Psoas muscle (tissue), 8 donors: ENCODE results near the gene RHOG. TPM values are rescaled to one million over a fixed set of nuclear protein-coding genes. Genes with fewer than 3 reads are reported as not detected.
A peak's percentile ranks its signal among the peaks of the same experiment; 100 is the strongest.

Experiments
- ATAC-seq, 4 donors: fragments of 200-7000 bp; cut with Tn5 transposase; one replicate each; pipeline ENCODE4 v1.9.1; 2020; ENCODE audit warnings: moderate library complexity in 3 of 4, mild to moderate bottlenecking in 2 of 4
- DNase-seq, 2 donors: peaks; one replicate each; pipeline ENCODE4 v3.0.0-alpha.2; 2020
- H3K27ac ChIP-seq: fragments of 200-600 bp; one replicate; pipeline ENCODE4 v1.8.0; 2022
- H3K27me3 ChIP-seq, 3 donors: fragments of 200-600 bp in 1 of 3; one replicate each; pipeline versions ENCODE4 v1.6.1 to v1.8.0; 2013 to 2022; ENCODE audit warnings: low read length in 2 of 3, mild to moderate bottlenecking in 2 of 3, moderate library complexity in 1 of 3; ENCODE audit not compliant: insufficient read depth in 3 of 3
- H3K36me3 ChIP-seq, 2 donors: fragments of 200-600 bp in 1 of 2; one replicate each; pipeline versions ENCODE4 v1.6.1 to v1.8.0; 2013 to 2022; ENCODE audit warnings: low read depth in 1 of 2, mild to moderate bottlenecking in 1 of 2, moderate library complexity in 1 of 2; ENCODE audit not compliant: insufficient read depth in 1 of 2
- H3K4me1 ChIP-seq: fragments of 200-600 bp; one replicate; pipeline ENCODE4 v1.8.0; 2022
- H3K4me3 ChIP-seq: fragments of 200-600 bp; one replicate; pipeline ENCODE4 v1.8.0; 2022; ENCODE audit warnings: mild to moderate bottlenecking
- H3K9me3 ChIP-seq: fragments of 200-600 bp; one replicate; pipeline ENCODE4 v1.8.0; 2022
- WGBS, 3 donors: extraction: QIAGEN DNeasy Blood & Tissue Kit; methylation state at CpG; one replicate each; pipeline versions ENCODE4 v1.1.6 to v1.1.7; 2013; 5-methylcytosine and 5-hydroxymethylcytosine counted together
- intact Hi-C, 2 donors: fragments of 100-400 bp; cut with DNase I; formaldehyde crosslinking; loops; one replicate each; pipeline versions ENCODE4 v1.11.0 to v1.14.2; 2022
- polyA plus RNA-seq, 3 donors: library from polyadenylated mRNA; stranded (reverse); fragments of 200-250 nt; gene quantifications; one replicate each; pipeline ENCODE4 v1.2.3, GENCODE V29; 2013
- total RNA-seq, 4 donors: library from RNA; stranded (reverse); fragmentation: NEBNext Ultra II Directional in 2 of 4; extraction: Animal tissue kit (Norgen Biotek cat#: 25700) in 2 of 4; gene quantifications; one replicate each; pipeline versions ENCODE4 v1.2.1 to v1.2.4, GENCODE V29; 2021 to 2023
- TF ChIP-seq, protein P1 (sequence below): fragments of 200-600 bp; IDR thresholded peaks from one replicate; pipeline ENCODE4 v1.8.0; 2022; ENCODE audit warnings: antibody characterized with exemption
- donor health status: healthy with polysubstance abuse.
- donor health status: DM: no; HTN: no; CAD: no; lungs with moderate emphysema.
- donor health status: Bipolar disorder and iron deficiency.
- donor health status: healthy.
- donor health status: DM: yes; HTN: yes; CAD: no.
- donor health status: DM: no; HTN: no; CAD: no.
- donor health status: DM: no; HTN: no; CAD: no.
- donor health status: DM: yes; HTN: yes; CAD: no.

The RHOG gene
- total and polyA plus RNA-seq, 7 donors, result 22.4 to 80.1 (median 40.9) TPM

GRCh38 chr11:3857628-3858027, 16.9 kb upstream of the RHOG start:
- no peak for DNase-seq

DNA sequence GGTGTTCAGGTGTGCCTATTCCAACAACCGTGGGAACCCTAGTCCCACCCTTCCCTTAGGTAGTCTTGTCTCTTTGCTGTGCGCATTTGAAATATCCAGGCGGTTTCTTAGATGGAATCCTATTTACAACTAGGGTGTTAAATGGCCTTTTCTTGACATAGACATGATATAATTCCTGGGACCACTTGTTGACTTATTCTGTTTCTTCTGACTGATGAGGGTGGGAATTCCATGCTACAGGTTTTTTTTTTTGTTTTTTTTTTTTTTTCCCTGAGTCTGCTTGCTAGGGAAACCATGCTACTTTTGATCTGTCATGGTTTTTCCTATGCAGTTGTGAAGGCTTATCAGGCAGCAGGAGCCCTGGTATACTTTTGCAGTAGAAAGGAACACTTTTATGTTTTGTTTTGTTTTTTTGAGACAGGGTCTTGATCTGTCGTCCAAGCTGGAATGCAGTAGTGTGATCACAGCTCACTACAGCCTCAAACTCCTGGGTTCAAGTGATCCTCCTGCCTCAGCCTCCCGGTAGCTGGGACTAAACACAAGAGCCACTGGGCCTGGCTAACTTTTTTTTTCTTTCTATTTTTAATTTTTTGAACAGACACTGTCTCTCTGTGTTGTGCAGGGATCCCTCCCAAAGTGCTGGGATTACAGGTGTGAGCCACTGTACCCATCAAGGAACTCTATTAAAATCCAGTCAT, 16.2 kb upstream of the RHOG start:
- H3K4me1 ChIP-seq, result peaks cover 68% of the 10 kb centered on the region
- TF ChIP-seq, protein P1, sequence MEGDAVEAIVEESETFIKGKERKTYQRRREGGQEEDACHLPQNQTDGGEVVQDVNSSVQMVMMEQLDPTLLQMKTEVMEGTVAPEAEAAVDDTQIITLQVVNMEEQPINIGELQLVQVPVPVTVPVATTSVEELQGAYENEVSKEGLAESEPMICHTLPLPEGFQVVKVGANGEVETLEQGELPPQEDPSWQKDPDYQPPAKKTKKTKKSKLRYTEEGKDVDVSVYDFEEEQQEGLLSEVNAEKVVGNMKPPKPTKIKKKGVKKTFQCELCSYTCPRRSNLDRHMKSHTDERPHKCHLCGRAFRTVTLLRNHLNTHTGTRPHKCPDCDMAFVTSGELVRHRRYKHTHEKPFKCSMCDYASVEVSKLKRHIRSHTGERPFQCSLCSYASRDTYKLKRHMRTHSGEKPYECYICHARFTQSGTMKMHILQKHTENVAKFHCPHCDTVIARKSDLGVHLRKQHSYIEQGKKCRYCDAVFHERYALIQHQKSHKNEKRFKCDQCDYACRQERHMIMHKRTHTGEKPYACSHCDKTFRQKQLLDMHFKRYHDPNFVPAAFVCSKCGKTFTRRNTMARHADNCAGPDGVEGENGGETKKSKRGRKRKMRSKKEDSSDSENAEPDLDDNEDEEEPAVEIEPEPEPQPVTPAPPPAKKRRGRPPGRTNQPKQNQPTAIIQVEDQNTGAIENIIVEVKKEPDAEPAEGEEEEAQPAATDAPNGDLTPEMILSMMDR, result no peak
- peak overlapping the region; percentile 99 for H3K27ac ChIP-seq
- H3K36me3 ChIP-seq, result no peaks in the 10 kb centered on the region
- DNase-seq (no peak), ATAC-seq (no peak)
- no peaks in the 10 kb centered on the region for H3K9me3 ChIP-seq
- WGBS, 3 donors, result 31 to 51% (median 31%) methylated on average over 5 of the region's 5 CpGs
- peak overlapping the region; percentile 90 for H3K4me3 ChIP-seq
- no peaks in the 10 kb centered on the region for H3K27me3 ChIP-seq
- intact Hi-C loops, result loop anchor here (5.0 kb wide), 2 partner anchors 50 to 90 kb away; no protein-coding TSS in a partner anchor

More at GRCh38 chr11:3857628-3858027, 16.9 kb upstream of the RHOG start:
- ATAC-seq, result no peak
- intact Hi-C loops, result loop anchor here (5.0 kb wide), 2 partner anchors 50 to 90 kb away; no protein-coding TSS in a partner anchor
- no peaks in the 10 kb centered on the region for H3K9me3 ChIP-seq
- H3K27me3 ChIP-seq, result no peaks in the 10 kb centered on the region
- peaks cover 72% of the 10 kb centered on the region for H3K4me1 ChIP-seq
- no peaks in the 10 kb centered on the region for H3K36me3 ChIP-seq
- H3K4me3 ChIP-seq, result peak overlapping the region; percentile 90
- peak overlapping the region; percentile 99 for H3K27ac ChIP-seq
- TF ChIP-seq, protein P1, result no peak

DNA sequence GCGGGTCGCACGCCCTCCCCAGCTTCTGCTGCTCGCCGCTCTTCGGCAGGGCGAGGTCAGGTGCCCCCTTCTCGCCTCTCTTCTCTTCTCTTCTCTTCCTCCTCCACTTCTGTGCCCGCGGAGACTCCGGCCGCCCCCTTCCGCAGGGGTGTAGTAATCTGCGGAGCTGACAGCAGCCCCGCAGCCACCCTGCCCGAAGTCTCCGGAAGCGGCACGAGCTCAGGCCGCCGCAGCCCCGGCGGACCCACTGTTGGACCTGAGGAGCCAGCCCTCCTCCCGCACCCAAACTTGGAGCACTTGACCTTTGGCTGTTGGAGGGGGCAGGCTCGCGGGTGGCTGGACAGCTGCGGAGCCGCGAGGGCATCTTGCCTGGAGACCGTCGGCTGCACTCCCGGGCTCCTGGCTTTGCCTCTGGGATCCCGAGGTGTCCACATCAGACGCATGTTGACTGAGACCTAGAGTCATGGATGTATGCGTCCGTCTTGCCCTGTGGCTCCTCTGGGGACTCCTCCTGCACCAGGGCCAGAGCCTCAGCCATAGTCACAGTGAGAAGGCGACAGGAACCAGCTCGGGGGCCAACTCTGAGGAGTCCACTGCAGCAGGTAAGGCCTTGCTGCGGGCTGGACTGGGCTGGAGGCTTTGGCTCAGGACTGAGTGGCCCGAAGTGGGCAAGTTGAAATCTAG, 15.2 kb upstream of the RHOG start:
- peaks cover 58% of the 10 kb centered on the region for H3K4me1 ChIP-seq
- H3K4me3 ChIP-seq, result peak overlapping the region; percentile 90
- H3K36me3 ChIP-seq, result no peaks in the 10 kb centered on the region
- TF ChIP-seq, protein P1, result no peak
- intact Hi-C loops, result loop anchor here (1.0 to 5.0 kb wide), 4 partner anchors 51 to 217 kb away; no protein-coding TSS in a partner anchor
- 0 to 2% (median 1%) methylated on average over 25 to 40 of the region's 40 CpGs for WGBS, 3 donors
- peak; percentile 63 to 87 for DNase-seq
- no peaks in the 10 kb centered on the region for H3K9me3 ChIP-seq
- peak overlapping the region; percentile 99 for H3K27ac ChIP-seq
- no peaks in the 10 kb centered on the region for H3K27me3 ChIP-seq
- ATAC-seq, result peak; percentile 28 to 49 (median 44)

GRCh38 chr11:3854977-3855807, 14.4 kb upstream of the RHOG start, which contains the start of gene STIM1:
Gene STIM1 (plus strand): TSS chr11:3855664. CDS start chr11:3856271, 607 bp downstream.
- intact Hi-C loops, result loop anchor here (1.0 to 5.0 kb wide), 4 partner anchors 52 to 218 kb away; no protein-coding TSS in a partner anchor
- 0 to 1% (median 1%) methylated on average over 34 to 87 of the region's 87 CpGs for WGBS, 3 donors
- TF ChIP-seq, protein P1, result peak; percentile 98

More at GRCh38 chr11:3854977-3855807, 14.4 kb upstream of the RHOG start, which contains the start of gene STIM1:
- DNase-seq, result peak; percentile 96 to 98
- H3K36me3 ChIP-seq, result no peaks in the 10 kb centered on the region
- H3K4me1 ChIP-seq, result peaks cover 51% of the 10 kb centered on the region
- H3K27me3 ChIP-seq, result no peaks in the 10 kb centered on the region
- H3K27ac ChIP-seq, result peak within 1 kb of the TSS; percentile 99
- no peaks in the 10 kb centered on the region for H3K9me3 ChIP-seq
- peak within 1 kb of the TSS; percentile 90 for H3K4me3 ChIP-seq
- peak; percentile 73 to 83 (median 82) for ATAC-seq
